ENCODE results near the gene GEMIN5.

GEMIN5 gene

GRCh38 chr5:154884424-154884823 is 53.6 kb downstream of the GEMIN5 start:
- DNase-seq (ENCODE audit: low read depth, low spot score): no peak

DNA sequence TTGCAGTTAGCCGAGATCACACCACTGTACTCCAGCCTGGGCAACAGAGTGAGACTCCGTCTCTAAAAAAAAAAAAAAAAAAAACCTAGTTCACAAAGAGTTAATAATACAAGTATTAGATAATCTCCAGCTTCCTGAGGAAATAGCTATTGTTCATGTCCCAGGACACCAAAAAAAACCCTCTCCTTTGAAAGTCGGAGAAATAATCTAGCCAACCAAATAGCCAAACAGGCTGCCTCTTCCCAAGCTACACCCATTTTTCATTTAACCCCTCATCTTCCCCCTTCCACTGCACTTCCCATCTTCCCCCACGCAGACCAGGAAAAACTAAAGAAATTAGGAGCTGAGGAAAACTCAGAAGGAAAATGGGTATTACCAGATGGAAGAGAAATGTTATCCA is 56.0 kb downstream of the GEMIN5 start:
- no peak for DNase-seq (ENCODE audit: low read depth, low spot score)

- no peak for DNase-seq (ENCODE audit: low read depth, low spot score)
These were observed 59.2 kb downstream of the GEMIN5 start for GRCh38 chr5:154878642-154879335.

- DNase-seq (ENCODE audit: low read depth, low spot score): no peak
These were observed 64.2 kb downstream of the GEMIN5 start for GRCh38 chr5:154873791-154874331.

DNA sequence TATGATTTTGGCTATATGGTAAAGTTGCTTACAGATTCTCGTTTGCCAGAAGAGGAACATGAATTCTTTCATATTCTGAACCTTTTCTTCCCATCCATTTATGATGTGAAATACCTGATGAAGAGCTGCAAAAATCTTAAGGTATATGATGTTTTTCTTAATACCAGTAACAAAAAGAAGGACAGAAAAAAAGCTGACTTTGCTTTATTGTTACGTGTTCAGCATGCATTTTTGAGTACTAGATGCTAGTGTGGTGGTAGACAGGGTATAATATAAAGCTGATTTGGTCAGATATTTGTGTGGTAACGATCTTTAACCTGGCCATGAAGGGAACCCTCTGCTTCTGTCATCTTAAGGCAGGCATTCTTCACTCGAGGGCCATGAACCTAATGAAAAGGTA is 66.3 kb downstream of the GEMIN5 start:
- no peak for DNase-seq (ENCODE audit: low read depth, low spot score)

- no peak for DNase-seq (ENCODE audit: low read depth, low spot score)
These were observed 69.3 kb downstream of the GEMIN5 start for GRCh38 chr5:154868702-154869101.

GRCh38 chr5:154866841-154867240 is 71.2 kb downstream of the GEMIN5 start:
- DNase-seq (ENCODE audit: low read depth, low spot score): no peak

GRCh38 chr5:154865466-154866184 is 72.4 kb downstream of the GEMIN5 start:
- no peak for DNase-seq (ENCODE audit: low read depth, low spot score)

- no peak for DNase-seq (ENCODE audit: low read depth, low spot score)
These were observed 74.5 kb downstream of the GEMIN5 start for GRCh38 chr5:154863291-154864080.

DNA sequence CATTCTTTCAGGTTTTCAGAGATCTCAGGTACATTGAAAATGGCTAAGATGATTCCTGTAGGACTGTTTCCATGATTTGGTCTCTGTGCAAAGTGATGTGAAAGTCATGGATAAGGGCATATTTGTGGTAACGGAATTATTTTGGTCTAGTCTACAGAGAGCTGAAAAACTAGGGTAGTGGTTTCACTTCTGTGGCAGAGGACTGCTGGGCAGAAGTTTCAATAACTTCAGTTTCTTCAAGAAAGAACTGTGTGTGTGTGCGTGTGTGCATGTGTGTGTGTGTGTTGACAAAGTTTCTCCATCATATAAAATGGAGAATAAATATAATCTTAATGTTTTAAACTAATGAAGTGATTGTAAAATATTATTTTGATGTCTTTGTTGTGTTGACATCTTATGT is 75.2 kb downstream of the GEMIN5 start:
- DNase-seq (ENCODE audit: low read depth, low spot score): no peak

GRCh38 chr5:154861946-154862345 is 76.1 kb downstream of the GEMIN5 start:
- no peak for DNase-seq (ENCODE audit: low read depth, low spot score)

GRCh38 chr5:154860765-154861164 is 77.2 kb downstream of the GEMIN5 start:
- no peak for DNase-seq (ENCODE audit: low read depth, low spot score)

- DNase-seq (ENCODE audit: low read depth, low spot score): no peak
These were observed 77.9 kb downstream of the GEMIN5 start for GRCh38 chr5:154860123-154860522.

- DNase-seq (ENCODE audit: low read depth, low spot score): no peak
These were observed 78.8 kb downstream of the GEMIN5 start for GRCh38 chr5:154858972-154859871.

- peak; percentile 93 for DNase-seq (ENCODE audit: low read depth, low spot score)
These were observed 79.6 kb downstream of the GEMIN5 start, which contains the start of gene CNOT8 for GRCh38 chr5:154858297-154858971. TSS of gene CNOT8 (plus strand) at chr5:154858627. CDS start at chr5:154863279, 4,652 bp downstream.

DNA sequence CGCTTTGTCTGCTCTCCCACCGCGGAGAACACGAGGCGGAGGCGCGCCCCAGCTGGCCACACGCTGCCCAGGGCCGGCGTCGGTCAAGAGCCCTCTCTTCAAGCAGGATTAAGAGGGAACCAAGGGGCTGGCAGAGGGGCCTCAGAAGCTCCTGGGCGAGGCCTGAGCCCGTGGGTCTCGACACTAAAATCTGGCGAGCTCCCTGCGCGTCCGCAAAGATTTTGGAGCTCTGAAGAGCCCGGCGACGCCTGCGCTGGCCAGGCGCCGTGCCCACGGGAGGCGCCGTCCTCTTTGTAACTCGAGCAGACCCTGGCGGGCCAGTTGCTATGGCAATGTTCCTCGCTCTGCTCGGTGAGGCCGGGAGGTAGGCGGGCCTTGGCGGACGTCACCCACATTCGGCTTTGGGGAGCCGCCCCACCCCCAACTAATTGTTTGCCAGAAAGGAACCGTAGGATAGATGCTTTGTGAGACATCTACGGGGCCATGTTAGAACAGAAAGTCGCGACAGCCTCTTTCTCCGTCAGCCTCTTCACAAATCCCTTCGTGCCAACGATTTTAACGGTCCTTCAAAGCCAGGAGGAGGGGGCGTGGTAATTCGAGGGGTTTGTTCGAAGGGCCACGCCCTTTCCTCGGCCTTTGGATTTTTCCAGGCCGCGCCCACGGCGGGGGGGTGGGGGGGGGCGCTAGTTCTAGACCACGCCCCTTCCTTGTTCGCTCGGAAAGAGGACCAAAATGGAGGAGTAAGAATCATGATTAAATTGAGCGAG is 80.3 kb downstream of the GEMIN5 start:
- DNase-seq (ENCODE audit: low read depth, low spot score): peak; percentile 89

GRCh38 chr5:154851351-154851750 is 86.7 kb downstream of the GEMIN5 start:
- DNase-seq (ENCODE audit: low read depth, low spot score): no peak

DNA sequence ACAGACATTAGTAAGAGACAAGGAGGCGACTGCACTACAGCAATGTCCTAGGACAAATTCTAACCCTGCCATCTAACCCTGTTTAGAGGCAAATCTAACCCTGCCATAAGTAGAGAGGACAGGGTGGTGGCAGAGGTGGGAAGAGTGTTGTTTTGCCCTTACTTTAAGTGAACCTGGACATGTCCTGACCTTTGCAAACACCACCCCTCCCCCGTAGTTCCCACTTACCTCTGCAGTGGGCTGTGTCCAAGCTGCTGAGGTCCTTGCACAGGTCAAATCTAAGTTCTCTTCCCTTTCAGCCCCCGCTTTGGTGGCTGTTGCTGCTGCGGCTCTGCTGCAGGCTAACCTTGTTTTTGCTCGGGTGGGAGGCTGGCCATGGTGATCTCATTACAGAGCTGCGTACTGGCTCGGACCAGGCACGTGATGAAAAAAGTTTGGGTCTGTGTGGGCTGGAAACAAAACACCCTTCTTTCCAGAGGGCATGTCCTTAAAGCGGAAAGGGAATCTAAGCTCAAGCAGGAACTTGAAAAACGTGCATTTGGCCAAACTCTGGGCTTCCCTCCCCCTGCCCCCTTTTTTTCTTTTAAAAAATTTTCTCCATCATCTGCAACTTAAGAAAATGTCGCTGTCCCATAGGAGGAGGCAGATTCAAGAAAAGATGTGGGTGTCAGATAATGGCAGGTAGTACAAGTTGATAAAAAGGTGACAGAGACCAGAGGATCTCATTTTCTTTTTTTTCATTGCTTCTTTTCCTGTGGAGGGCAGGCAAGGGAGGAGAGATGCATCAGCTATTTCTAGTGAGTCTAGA is 87.6 kb downstream of the GEMIN5 start, which contains the start of gene FAXDC2:
FAXDC2 (minus strand) TSS at position 349 of the 808 bp plus-strand sequence. CDS start 12,425 bp downstream, outside the sequence.
- peak; percentile 47 for DNase-seq (ENCODE audit: low read depth, low spot score)

DNA sequence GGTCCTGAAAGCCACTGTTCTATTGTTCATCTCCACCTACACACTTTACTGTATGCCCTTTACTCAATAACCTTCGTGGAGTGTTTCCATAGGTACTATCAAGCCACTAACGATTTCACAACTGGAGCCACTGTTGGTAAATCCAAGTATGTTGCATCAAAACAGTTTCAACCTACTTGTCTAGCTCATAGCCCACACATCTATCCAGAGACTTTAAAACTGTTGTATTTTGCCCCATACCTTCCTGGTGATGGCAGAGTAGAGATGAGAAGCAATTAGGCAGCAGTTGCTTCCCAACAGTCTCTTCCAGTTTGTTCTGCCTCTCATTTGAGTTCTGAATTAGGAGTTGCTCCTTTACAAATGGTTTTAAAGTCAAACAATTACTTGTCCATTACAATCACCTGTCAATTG is 88.2 kb downstream of the GEMIN5 start:
- DNase-seq (ENCODE audit: low read depth, low spot score): no peak

Measured in brain pericyte (primary cell).